Effector memory CD8-positive, alpha-beta T cell (primary cell): ENCODE data around the gene TUBB3.

Source experiments
- ATAC-seq: fragments of 150-1000 bp; cut with Tn5 transposase; replicated peaks from 2 replicates; pipeline ENCODE4 v1.10.0; 2021; ENCODE audit warnings: mild to moderate bottlenecking, moderate library complexity
- DNase-seq, 3 experiments: peaks; one replicate each; pipeline ENCODE4 v3.0.0; 2021
- H3K27ac Mint-ChIP-seq, 2 donors: one replicate each; pipeline ENCODE4 v1.8.0; 2022; ENCODE audit warnings: mild to moderate bottlenecking in 2 of 2, mixed read lengths in 2 of 2, moderate library complexity in 2 of 2
- H3K27me3 Mint-ChIP-seq, 2 donors: one replicate each; pipeline ENCODE4 v1.8.0; 2022; ENCODE audit warnings: mixed read lengths in 2 of 2
- H3K36me3 Mint-ChIP-seq: one replicate; pipeline ENCODE4 v1.8.0; 2022; ENCODE audit warnings: mild to moderate bottlenecking, moderate library complexity, mixed read lengths; ENCODE audit not compliant: insufficient read depth
- H3K4me1 Mint-ChIP-seq, 2 donors: one replicate each; pipeline ENCODE4 v1.8.0; 2022; ENCODE audit warnings: low read depth in 2 of 2, mixed read lengths in 2 of 2
- H3K4me3 Mint-ChIP-seq, 2 donors: one replicate each; pipeline ENCODE4 v1.8.0; 2022; ENCODE audit warnings: mild to moderate bottlenecking in 2 of 2, mixed read lengths in 2 of 2, moderate library complexity in 2 of 2
- H3K9me3 Mint-ChIP-seq, 2 donors: one replicate each; pipeline ENCODE4 v1.8.0; 2022; ENCODE audit warnings: mixed read lengths in 2 of 2

TUBB3 gene

GRCh38 chr16:89893642-89894548 is 29.2 kb upstream of the TUBB3 start:
- H3K9me3 Mint-ChIP-seq = no peaks in the 10 kb centered on the region
- H3K4me1 Mint-ChIP-seq = peaks cover 5 to 14% of the 10 kb centered on the region in 2 donors
- ATAC-seq (no peak), DNase-seq (no peak)
- no peak overlapping the region for H3K27ac Mint-ChIP-seq
- peaks cover 88% of the 10 kb centered on the region for H3K36me3 Mint-ChIP-seq
- H3K27me3 Mint-ChIP-seq = no peaks in the 10 kb centered on the region
- H3K4me3 Mint-ChIP-seq = no peak overlapping the region

- H3K9me3 Mint-ChIP-seq = no peaks in the 10 kb centered on the region
- ATAC-seq (no peak), DNase-seq (no peak)
- H3K36me3 Mint-ChIP-seq = peaks cover 90% of the 10 kb centered on the region
- peaks cover 6 to 8% of the 10 kb centered on the region in 2 donors for H3K4me1 Mint-ChIP-seq
- no peak overlapping the region for H3K27ac Mint-ChIP-seq
- H3K27me3 Mint-ChIP-seq = no peaks in the 10 kb centered on the region
- H3K4me3 Mint-ChIP-seq = no peak overlapping the region
These were observed 27.5 kb upstream of the TUBB3 start for GRCh38 chr16:89895482-89896250.

- DNase-seq (no peak), ATAC-seq (no peak)
- Mint-ChIP-seq H3K4me3 (no peak overlapping the region), H3K27me3 (no peaks in the 10 kb centered on the region), H3K36me3 (peaks cover 82% of the 10 kb centered on the region), H3K27ac (no peak overlapping the region), H3K9me3 (no peaks in the 10 kb centered on the region), H3K4me1 (peaks cover 0 to 3% of the 10 kb centered on the region in 2 donors)
These were observed 25.9 kb upstream of the TUBB3 start for GRCh38 chr16:89897204-89897603.

- H3K27ac Mint-ChIP-seq = peak overlapping the region; percentile 6 to 16
- DNase-seq (no peak), ATAC-seq (no peak)
- no peak overlapping the region for H3K4me3 Mint-ChIP-seq
- peaks cover 0 to 3% of the 10 kb centered on the region in 2 donors for H3K4me1 Mint-ChIP-seq
- peaks cover 79% of the 10 kb centered on the region for H3K36me3 Mint-ChIP-seq
- no peaks in the 10 kb centered on the region for H3K9me3 Mint-ChIP-seq
- H3K27me3 Mint-ChIP-seq = no peaks in the 10 kb centered on the region
These were observed 24.8 kb upstream of the TUBB3 start for GRCh38 chr16:89898201-89898967.

GRCh38 chr16:89899879-89900481 is 23.2 kb upstream of the TUBB3 start:
- ATAC-seq (no peak), DNase-seq (no peak)
- Mint-ChIP-seq H3K27me3 (no peaks in the 10 kb centered on the region), H3K36me3 (peaks cover 81% of the 10 kb centered on the region), H3K27ac (peak overlapping the region; percentile 25 to 49), H3K4me3 (no peak overlapping the region), H3K9me3 (no peaks in the 10 kb centered on the region), H3K4me1 (peaks cover 0 to 3% of the 10 kb centered on the region in 2 donors)

GRCh38 chr16:89900885-89901284 is 22.3 kb upstream of the TUBB3 start:
- Mint-ChIP-seq H3K27ac (no peak overlapping the region), H3K4me1 (peaks cover 0 to 3% of the 10 kb centered on the region in 2 donors), H3K9me3 (no peaks in the 10 kb centered on the region), H3K4me3 (no peak overlapping the region), H3K27me3 (no peaks in the 10 kb centered on the region), H3K36me3 (peaks cover 82% of the 10 kb centered on the region)
- ATAC-seq (no peak), DNase-seq (no peak)

GRCh38 chr16:89902980-89903379 is 20.2 kb upstream of the TUBB3 start:
- no peak for ATAC-seq
- Mint-ChIP-seq H3K36me3 (peaks cover 68% of the 10 kb centered on the region), H3K9me3 (no peaks in the 10 kb centered on the region), H3K4me1 (peaks cover 0 to 3% of the 10 kb centered on the region in 2 donors), H3K27me3 (no peaks in the 10 kb centered on the region), H3K27ac (no peak overlapping the region), H3K4me3 (no peak overlapping the region)
- DNase-seq = no peak

GRCh38 chr16:89903908-89904515 is 19.1 kb upstream of the TUBB3 start:
- Mint-ChIP-seq H3K9me3 (no peaks in the 10 kb centered on the region), H3K4me3 (no peak overlapping the region), H3K36me3 (peaks cover 62% of the 10 kb centered on the region), H3K27me3 (no peaks in the 10 kb centered on the region), H3K4me1 (peaks cover 0 to under 1% of the 10 kb centered on the region in 2 donors), H3K27ac (peak overlapping the region in 1 of 2 donors; percentile 12)
- peak; percentile 13 for ATAC-seq
- DNase-seq = no peak

GRCh38 chr16:89904606-89905510 is 18.3 kb upstream of the TUBB3 start:
- no peaks in the 10 kb centered on the region for H3K4me1 Mint-ChIP-seq
- H3K36me3 Mint-ChIP-seq = peaks cover 62% of the 10 kb centered on the region
- H3K4me3 Mint-ChIP-seq = no peak overlapping the region
- no peaks in the 10 kb centered on the region for H3K9me3 Mint-ChIP-seq
- DNase-seq (no peak), ATAC-seq (no peak)
- H3K27me3 Mint-ChIP-seq = no peaks in the 10 kb centered on the region
- H3K27ac Mint-ChIP-seq = peak overlapping the region in 1 of 2 donors; percentile 65

- Mint-ChIP-seq H3K27ac (peak overlapping the region in 1 of 2 donors; percentile 65), H3K9me3 (no peaks in the 10 kb centered on the region), H3K36me3 (peaks cover 55% of the 10 kb centered on the region), H3K27me3 (no peaks in the 10 kb centered on the region), H3K4me3 (no peak overlapping the region), H3K4me1 (peaks cover 0 to 3% of the 10 kb centered on the region in 2 donors)
- DNase-seq (no peak), ATAC-seq (no peak)
These were observed 17.5 kb upstream of the TUBB3 start for GRCh38 chr16:89905511-89906139.

- Mint-ChIP-seq H3K4me1 (peaks cover 2 to 6% of the 10 kb centered on the region in 2 donors), H3K27ac (peak overlapping the region in 1 of 2 donors; percentile 65), H3K4me3 (no peak overlapping the region), H3K9me3 (no peaks in the 10 kb centered on the region), H3K36me3 (peaks cover 52% of the 10 kb centered on the region), H3K27me3 (no peaks in the 10 kb centered on the region)
- ATAC-seq = peak; percentile 38
- DNase-seq = no peak
These were observed 16.8 kb upstream of the TUBB3 start for GRCh38 chr16:89906140-89907025.
